Right ventricle myocardium inferior (tissue), 1 donor: ENCODE measurements around the gene CFAP99. TPM values are rescaled to one million over a fixed set of nuclear protein-coding genes. Genes with fewer than 3 reads are reported as not detected.
"Not testable (repeated sequence)": the region's sequence is repeated elsewhere in the genome, so short reads cannot be mapped to it uniquely, and the experiment has no call there.

Experiments
- ATAC-seq: fragments of 200-7000 bp; cut with Tn5 transposase; one replicate; pipeline ENCODE4 v1.9.1; 2020; ENCODE audit warnings: mild to moderate bottlenecking, moderate library complexity
- DNase-seq: peaks from one replicate; pipeline ENCODE4 v3.0.0; 2021; ENCODE audit errors: missing footprints
- intact Hi-C: fragments of 100-400 bp; cut with DNase I; formaldehyde crosslinking; loops from one replicate; pipeline ENCODE4 v1.11.0; 2022
- total RNA-seq: library from RNA; stranded (reverse); fragmentation: NEBNext Ultra II Directional; extraction: Animal tissue kit (Norgen Biotek cat#: 25700); gene quantifications from one replicate; pipeline ENCODE4 v1.2.1, GENCODE V29; 2021
- donor health status: DM: no; HTN: yes; CAD: no; lungs with severe emphysema.

The CFAP99 gene
- total RNA-seq, 1 donor from 2014 or later = not detected

GRCh38 chr4:2457481-2458295, 38.9 kb downstream of the CFAP99 start:
- no peak for ATAC-seq
- intact Hi-C loops = no loop called here
- DNase-seq = no peak

DNA sequence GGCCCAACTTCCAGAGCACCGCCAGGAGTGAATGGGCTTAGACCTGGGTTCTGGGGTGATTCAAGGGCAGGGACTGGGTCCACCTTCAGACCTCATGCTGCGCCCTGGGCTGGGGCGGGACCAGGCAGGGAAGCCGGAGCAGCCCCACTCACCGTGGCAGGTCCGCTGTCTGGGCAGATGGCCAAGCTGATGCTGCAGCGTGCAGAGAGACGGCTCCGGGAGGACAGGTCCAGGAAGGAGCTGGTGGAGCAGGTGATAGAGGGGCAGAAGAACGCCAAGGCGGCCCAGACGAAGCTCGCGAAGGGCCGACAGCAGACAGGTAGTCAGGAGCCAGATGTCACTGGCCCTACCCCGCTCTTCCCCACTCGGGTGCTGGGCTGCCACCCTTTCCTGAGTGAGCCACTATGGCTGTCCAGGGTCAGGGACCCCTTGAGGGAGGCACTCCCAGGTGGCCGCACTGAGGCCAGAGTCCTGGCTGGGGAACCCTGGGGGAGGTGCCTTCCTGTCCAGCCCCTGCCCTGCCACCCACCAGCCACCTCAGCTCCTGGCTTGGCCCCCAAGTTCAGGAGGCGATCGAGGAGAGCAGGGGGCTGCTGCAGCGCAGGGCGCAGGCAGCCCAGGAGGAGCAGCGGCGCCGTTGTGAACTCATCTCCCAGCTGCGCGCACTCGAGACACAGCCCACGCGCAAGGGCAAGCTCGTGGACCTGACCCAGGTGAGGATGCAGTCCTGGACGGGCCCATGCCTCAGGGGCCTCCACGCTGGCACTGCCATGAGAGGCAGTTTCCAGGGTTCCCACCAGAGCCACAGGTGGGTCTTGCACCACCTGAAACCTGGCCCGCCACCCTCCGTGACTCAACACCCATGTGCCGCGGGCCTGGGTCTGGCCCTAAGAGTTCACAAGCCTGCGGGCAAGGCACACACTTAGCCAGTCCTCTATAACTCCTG, 40.1 kb downstream of the CFAP99 start:
- no peak for ATAC-seq
- no peak for DNase-seq
- intact Hi-C loops = no loop called here

DNA sequence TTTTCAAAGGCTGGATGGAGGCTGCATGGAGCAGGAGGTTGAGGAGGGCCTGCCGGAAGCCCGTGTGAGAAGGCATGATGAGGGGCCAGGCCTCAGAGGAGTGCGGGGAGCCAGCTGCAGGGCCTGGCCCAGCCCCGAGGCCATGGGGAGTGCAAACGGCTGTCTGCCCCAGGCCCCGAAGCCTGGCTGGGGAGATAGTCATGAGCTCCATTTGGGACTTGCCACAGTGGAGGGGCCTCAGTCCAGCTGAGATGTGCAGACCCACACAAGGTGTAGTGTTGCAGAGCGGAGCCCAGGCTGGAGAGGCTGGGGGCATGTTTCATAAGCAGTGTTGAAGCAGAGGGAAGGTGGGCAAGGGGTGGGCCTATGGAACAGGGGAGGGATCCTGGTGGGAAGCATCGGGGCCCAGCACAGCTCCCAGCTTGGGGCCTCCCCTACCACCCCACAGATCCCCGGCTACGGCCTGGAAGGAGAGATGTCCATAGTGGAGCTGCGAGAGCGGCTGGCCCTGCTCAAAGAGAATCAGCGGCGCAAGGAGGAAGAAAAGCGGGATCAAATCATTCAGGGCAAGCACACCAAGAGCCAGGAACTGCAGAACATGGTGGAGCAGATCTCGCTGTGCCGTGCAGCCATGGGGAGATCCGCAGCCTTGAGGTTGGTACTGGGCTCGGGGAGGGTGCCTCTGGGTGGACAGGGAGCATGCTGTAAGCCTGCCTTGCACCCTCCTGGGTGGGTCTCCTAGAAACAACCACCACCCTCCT, 41.0 kb downstream of the CFAP99 start:
- ATAC-seq (no peak), DNase-seq (no peak)
- intact Hi-C loops = loop anchor here (10.0 kb wide), 1 partner anchor 195 kb away; the partner anchor contains the start of gene MXD4

DNA sequence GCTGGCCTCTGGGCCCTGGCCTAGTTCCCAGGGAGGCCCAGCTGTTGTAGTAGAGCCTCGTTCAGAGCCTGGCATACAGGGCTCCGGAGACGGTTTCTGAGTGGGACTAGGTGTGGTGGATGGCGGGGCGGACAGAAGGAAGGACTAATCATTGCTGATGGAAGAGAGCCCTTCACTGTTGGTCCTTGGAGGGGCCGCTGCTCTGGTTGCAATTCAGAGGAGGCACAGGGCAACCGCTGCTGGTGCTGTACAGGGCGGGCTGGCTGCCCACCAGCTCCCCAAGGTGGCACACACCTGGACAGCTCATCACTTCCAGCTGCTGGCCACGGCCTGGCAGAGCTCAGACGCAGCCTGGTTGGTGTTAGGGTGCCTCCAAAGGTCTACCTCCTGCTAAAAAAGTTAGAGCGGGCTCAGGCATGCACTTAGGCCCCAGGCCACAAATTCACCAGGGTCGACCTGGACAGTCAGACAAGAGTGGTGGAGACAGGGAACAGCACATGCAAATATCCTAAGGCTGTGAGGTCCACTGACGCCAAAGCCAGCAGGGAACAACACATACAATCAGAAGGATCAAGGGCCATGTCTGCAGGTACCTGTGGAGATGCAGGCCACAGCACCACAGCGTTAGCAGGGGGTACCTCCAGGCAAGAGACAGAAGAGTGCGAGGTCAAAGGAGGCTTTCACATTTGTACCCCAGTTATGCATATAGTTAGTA, 42.6 kb downstream of the CFAP99 start:
- intact Hi-C loops = loop anchor here (10.0 kb wide), 1 partner anchor 197 kb away; the partner anchor contains the start of gene MXD4
- DNase-seq (no peak), ATAC-seq (no peak)

GRCh38 chr4:2462218-2462991, 43.6 kb downstream of the CFAP99 start:
- peak; percentile 92 for ATAC-seq
- DNase-seq = peak; percentile 86
- intact Hi-C loops = loop anchor here (2.0 to 10.0 kb wide), 4 partner anchors 50 to 242 kb away; partner anchors contain the start of genes FAM193A and MXD4

- intact Hi-C loops = loop anchor here (2.0 to 10.0 kb wide), 4 partner anchors 50 to 242 kb away; partner anchors contain the start of genes FAM193A and MXD4
- no peak for ATAC-seq
- DNase-seq = no peak
Observed at GRCh38 chr4:2462992-2463762, 44.4 kb downstream of the CFAP99 start.

DNA sequence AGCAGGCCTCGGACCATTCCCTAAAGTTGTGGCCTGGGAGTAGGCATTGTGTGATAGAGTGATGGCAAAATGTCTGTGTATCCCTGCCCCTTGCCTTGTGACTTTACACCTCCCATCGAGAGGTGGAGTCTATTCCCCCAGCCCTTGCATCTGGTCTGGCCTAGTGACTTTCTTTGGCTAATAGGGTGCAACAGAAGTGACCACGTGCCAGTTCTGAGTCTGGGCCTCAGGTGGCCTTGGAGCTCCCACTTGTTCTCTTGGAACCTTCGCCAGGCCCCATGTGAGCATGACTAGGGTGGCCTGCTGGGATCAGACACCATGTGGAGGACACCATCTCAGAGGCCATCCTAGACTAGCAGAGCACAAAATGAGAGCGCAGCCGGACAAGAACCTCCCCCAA, 46.3 kb downstream of the CFAP99 start:
- ATAC-seq (no peak), DNase-seq (no peak)
- intact Hi-C loops = loop anchor here (10.0 kb wide), 1 partner anchor 200 kb away; the partner anchor contains the start of gene MXD4

GRCh38 chr4:2465544-2465943, 46.8 kb downstream of the CFAP99 start:
- intact Hi-C loops = loop anchor here (10.0 kb wide), 1 partner anchor 201 kb away; the partner anchor contains the start of gene MXD4
- ATAC-seq, DNase-seq: not testable (repeated sequence)

GRCh38 chr4:2468456-2469191, 49.9 kb downstream of the CFAP99 start, which contains the start of gene RNF4:
RNF4 (plus strand) TSS chr4:2469106; CDS start chr4:2490494, 21,388 bp downstream.
- ATAC-seq (peak; percentile 96), DNase-seq (peak; percentile 98)
- intact Hi-C loops = loop anchor here (2.0 to 10.0 kb wide), 3 partner anchors 50 to 204 kb away; partner anchors contain the start of genes CFAP99, MXD4 and ZFYVE28

- DNase-seq = no peak
- ATAC-seq = peak; percentile 29
- intact Hi-C loops = loop anchor here (2.0 to 10.0 kb wide), 3 partner anchors 51 to 205 kb away; partner anchors contain the start of genes CFAP99, MXD4 and ZFYVE28
Observed at GRCh38 chr4:2469192-2469984, 50.6 kb downstream of the CFAP99 start.

DNA sequence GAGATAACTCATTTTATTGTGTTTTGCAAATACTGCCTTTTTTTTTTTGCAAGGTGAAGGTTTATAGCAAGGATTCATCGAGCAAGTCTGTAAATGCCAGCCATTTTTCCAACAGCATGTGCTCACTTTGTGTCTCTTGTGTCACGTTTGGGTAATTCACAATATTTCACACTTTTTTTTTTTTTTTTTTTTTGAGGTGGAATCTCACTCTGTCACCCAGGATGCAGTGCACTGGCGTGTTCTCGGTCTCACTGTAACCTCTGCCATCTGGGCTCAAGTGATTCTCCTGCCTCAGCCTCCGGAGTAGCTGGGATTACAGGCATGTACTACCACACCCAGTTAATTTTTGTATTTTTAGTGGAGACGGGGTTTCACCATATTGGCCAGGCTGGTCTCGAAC, 52.0 kb downstream of the CFAP99 start:
- DNase-seq (no peak), ATAC-seq (no peak)
- intact Hi-C loops = no loop called here

DNA sequence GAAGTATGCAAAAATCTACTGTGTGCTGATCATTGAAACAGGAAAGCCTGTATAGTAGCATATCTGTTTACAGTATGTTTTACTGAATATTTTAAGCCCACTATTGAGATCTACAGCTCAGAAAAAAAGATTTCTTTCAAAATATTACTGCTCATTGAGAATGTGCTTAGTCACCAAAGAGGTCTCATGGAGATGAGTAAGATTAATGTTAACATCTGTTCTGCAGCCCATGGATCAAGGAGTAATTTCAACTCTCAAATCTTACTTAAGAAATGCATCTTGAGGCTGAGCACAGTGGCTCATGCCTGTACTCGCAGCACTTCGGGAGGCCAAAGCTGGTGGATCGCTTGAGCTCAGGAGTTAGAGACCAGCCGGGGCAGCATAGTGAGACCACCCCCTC, 53.4 kb downstream of the CFAP99 start:
- intact Hi-C loops = no loop called here
- DNase-seq (no peak), ATAC-seq (no peak)

- ATAC-seq (no peak), DNase-seq (no peak)
- intact Hi-C loops = no loop called here
Observed at GRCh38 chr4:2478229-2478628, 59.5 kb downstream of the CFAP99 start.

GRCh38 chr4:2480649-2481048, 61.9 kb downstream of the CFAP99 start:
- DNase-seq = no peak
- intact Hi-C loops = no loop called here
- ATAC-seq = no peak

- ATAC-seq (no peak), DNase-seq (no peak)
- intact Hi-C loops = loop anchor here (1.0 kb wide), 1 partner anchor 13 kb away; no protein-coding TSS in a partner anchor
Observed at GRCh38 chr4:2482192-2482591, 63.4 kb downstream of the CFAP99 start.
